ENCODE measurements around the gene DUSP22.

- TF ChIP-seq CTCF (IDR thresholded peaks at IDR 0.05) (no peak), EZH2 (IDR thresholded peaks at IDR 0.05; ENCODE audit: borderline replicate concordance, insufficient read depth, low read depth, low read length, poor library complexity, severe bottlenecking) (no peak)
Observed at GRCh38 chr6:382883-383810, 90.9 kb downstream of the DUSP22 start.
